Liver (tissue), 3 donors: ENCODE results near the gene DYRK1A.

Experiments
- CTCF ChIP-seq: fragments of 150-350 bp; IDR thresholded peaks from 2 replicates; pipeline ENCODE4 v1.5.1; 2017; ENCODE audit warnings: improper control_type of control experiment, low read depth, low read length; ENCODE audit not compliant: missing input control
- EGR1 ChIP-seq, 2 donors: IDR thresholded peaks; 2 replicates each; pipeline ENCODE4 v1.6.1; 2016 to 2018; ENCODE audit warnings: antibody characterized with exemption in 2 of 2, low read depth in 2 of 2
- FOXA2 ChIP-seq: IDR thresholded peaks from 2 replicates; pipeline ENCODE4 v1.6.1; 2016; ENCODE audit warnings: antibody characterized with exemption
- GABPA ChIP-seq, 2 donors: IDR thresholded peaks in 1 of 2; conservative IDR thresholded peaks in 1 of 2; 2 replicates each; pipeline ENCODE4 v1.6.1; 2016; ENCODE audit warnings: antibody characterized with exemption in 2 of 2, mild to moderate bottlenecking in 1 of 2, moderate library complexity in 1 of 2
- HNF4G ChIP-seq: IDR thresholded peaks from 2 replicates; pipeline ENCODE4 v1.6.1; 2016; ENCODE audit warnings: antibody characterized with exemption
- JUND ChIP-seq, 2 donors: IDR thresholded peaks; 2 replicates each; pipeline ENCODE4 v1.6.1; 2016; ENCODE audit warnings: antibody characterized with exemption in 2 of 2
- MAX ChIP-seq: IDR thresholded peaks from 2 replicates; pipeline ENCODE4 v1.6.1; 2016; ENCODE audit warnings: antibody characterized with exemption
- NR2F2 ChIP-seq: IDR thresholded peaks from 2 replicates; pipeline ENCODE4 v1.6.1; 2016; ENCODE audit warnings: antibody characterized with exemption
- RAD21 ChIP-seq, 2 donors: IDR thresholded peaks; 2 replicates each; pipeline ENCODE4 v1.6.1; 2016; ENCODE audit warnings: antibody characterized with exemption in 2 of 2, mild to moderate bottlenecking in 2 of 2
- REST ChIP-seq: IDR thresholded peaks from 2 replicates; pipeline ENCODE4 v1.6.1; 2016; ENCODE audit warnings: antibody characterized with exemption, mild to moderate bottlenecking
- SP1 ChIP-seq: IDR thresholded peaks from 2 replicates; pipeline ENCODE4 v1.6.1; 2018; ENCODE audit warnings: antibody characterized with exemption, mild to moderate bottlenecking
- TAF1 ChIP-seq: conservative IDR thresholded peaks from 2 replicates; pipeline ENCODE4 v1.6.1; 2016; ENCODE audit warnings: antibody characterized with exemption, mild to moderate bottlenecking
- YY1 ChIP-seq: IDR thresholded peaks from 2 replicates; pipeline ENCODE4 v1.6.1; 2016; ENCODE audit warnings: antibody characterized with exemption, mild to moderate bottlenecking
- ZBTB33 ChIP-seq: IDR thresholded peaks from 2 replicates; pipeline ENCODE4 v1.6.1; 2016; ENCODE audit warnings: antibody characterized with exemption
- donor health status: healthy.
- donor health status: healthy.

- no peak for TF ChIP-seq SP1
- no peak for TF ChIP-seq CTCF
- TF ChIP-seq MAX: no peak
- no peak for TF ChIP-seq ZBTB33
- TF ChIP-seq JUND (IDR thresholded peaks at IDR 0.05): no peak
- no peak for TF ChIP-seq REST
- TF ChIP-seq TAF1: no peak
- no peak for TF ChIP-seq GABPA (IDR thresholded peaks at IDR 0.05 in 1 of 2, conservative IDR thresholded peaks at IDR 0.05 in 1 of 2)
- TF ChIP-seq FOXA2: no peak
- TF ChIP-seq HNF4G: no peak
- no peak for TF ChIP-seq RAD21 (IDR thresholded peaks at IDR 0.05)
- no peak for TF ChIP-seq NR2F2
- no peak for TF ChIP-seq YY1
- TF ChIP-seq EGR1 (IDR thresholded peaks at IDR 0.05; ENCODE audit: low read depth in 2 of 2): no peak
Measured at GRCh38 chr21:37566790-37567615, 200.4 kb downstream of the DYRK1A start.
